AG04449 (cell line): ENCODE data around the gene ELOVL6.

Source experiments
- CTCF ChIA-PET: fragments of 350-600 bp; formaldehyde crosslinking; extraction: SDS; loops from one replicate; lab custom pipeline; 2021; ENCODE audit warnings: antibody characterized with exemption; lab: Yijun Ruan, JAX
- POLR2A ChIA-PET: fragments of 400-600, 350-600 bp; formaldehyde crosslinking; extraction: SDS; loops from one replicate; lab custom pipeline; 2020; ENCODE audit warnings: antibody characterized with exemption, inconsistent platforms; lab: Yijun Ruan, JAX
- DNase-seq: peaks from one replicate; pipeline ENCODE4 v3.0.0-alpha.2; 2010; ENCODE audit warnings: low read depth, low spot score
- H3K4me3 ChIP-seq: 2 replicates; pipeline ENCODE4 v1.5.1; 2011; ENCODE audit warnings: low read depth, mild to moderate bottlenecking, control low read depth, low read length
- CTCF ChIP-seq: IDR thresholded peaks from one replicate; pipeline ENCODE4 v1.5.1; 2011; ENCODE audit warnings: mild to moderate bottlenecking, moderate library complexity, low read length, control low read depth, inconsistent platforms; ENCODE audit not compliant: insufficient read depth; ENCODE audit errors: missing control alignments

The ELOVL6 gene

GRCh38 chr4:110025718-110026117, 172.7 kb downstream of the ELOVL6 start:
- CTCF ChIA-PET: interaction anchor here (1.3 kb wide), 2 partner anchors 24 to 26 kb away, joined by 3 to 4 read pairs; no protein-coding TSS in a partner anchor
- no peak for TF ChIP-seq CTCF
- POLR2A ChIA-PET: interaction anchor here (0.6 kb wide), 1 partner anchor 16 kb away, joined by 3 read pairs; no protein-coding TSS in a partner anchor
- no peak for DNase-seq
- H3K4me3 ChIP-seq: no peak overlapping the region

- DNase-seq: no peak
- POLR2A ChIA-PET: interaction anchor here (0.6 kb wide), 1 partner anchor 17 kb away, joined by 3 read pairs; no protein-coding TSS in a partner anchor
- CTCF ChIA-PET: interaction anchor here (1.3 kb wide), 2 partner anchors 24 to 27 kb away, joined by 3 to 4 read pairs; no protein-coding TSS in a partner anchor
- H3K4me3 ChIP-seq: no peak overlapping the region
- no peak for TF ChIP-seq CTCF
Measured at GRCh38 chr4:110025056-110025455, 173.4 kb downstream of the ELOVL6 start.

GRCh38 chr4:110022457-110022856, 176.0 kb downstream of the ELOVL6 start:
- DNase-seq: no peak
- ChIA-PET CTCF (interaction anchor here (1.3 kb wide), 2 partner anchors 10 to 24 kb away, joined by 3 to 4 read pairs; no protein-coding TSS in a partner anchor), POLR2A (no interaction called here)
- TF ChIP-seq CTCF: no peak
- no peak overlapping the region for H3K4me3 ChIP-seq

- H3K4me3 ChIP-seq: no peak overlapping the region
- ChIA-PET POLR2A (no interaction called here), CTCF (interaction anchor here (0.7 to 4.1 kb wide), 15 partner anchors 8 to 497 kb away, joined by 3 to 37 read pairs (median 3); no protein-coding TSS in a partner anchor)
- no peak for TF ChIP-seq CTCF
- no peak for DNase-seq
Measured at GRCh38 chr4:110020646-110021443, 177.6 kb downstream of the ELOVL6 start.

- H3K4me3 ChIP-seq: no peak overlapping the region
- CTCF ChIA-PET: interaction anchor here (0.7 to 4.1 kb wide), 15 partner anchors 10 to 498 kb away, joined by 3 to 37 read pairs (median 3); no protein-coding TSS in a partner anchor
- POLR2A ChIA-PET: no interaction called here
- no peak for DNase-seq
- no peak for TF ChIP-seq CTCF
Measured at GRCh38 chr4:110020139-110020538, 178.3 kb downstream of the ELOVL6 start.

- DNase-seq: no peak
- H3K4me3 ChIP-seq: no peak overlapping the region
- ChIA-PET CTCF (interaction anchor here (0.7 to 4.1 kb wide), 7 partner anchors 13 to 499 kb away, joined by 3 to 37 read pairs (median 3); no protein-coding TSS in a partner anchor), POLR2A (no interaction called here)
- no peak for TF ChIP-seq CTCF
Measured at GRCh38 chr4:110019153-110019552, 179.3 kb downstream of the ELOVL6 start.
